NB4 (cell line): ENCODE measurements around the gene KCMF1.

ENCODE experiments used
- DNase-seq: peaks from one replicate; pipeline ENCODE4 v3.0.0; 2010; ENCODE audit warnings: low read depth
- H3K4me3 ChIP-seq: one replicate; pipeline ENCODE4 v1.5.1; 2011; ENCODE audit warnings: mild to moderate bottlenecking, low read depth, low read length, moderate library complexity
- CTCF ChIP-seq: IDR thresholded peaks from one replicate; pipeline ENCODE4 v1.5.1; 2012; ENCODE audit warnings: low read depth, low read length
- MAX ChIP-seq: IDR thresholded peaks from 2 replicates; pipeline ENCODE4 v1.6.1; 2011; ENCODE audit warnings: low read depth, low read length
- MYC ChIP-seq: IDR thresholded peaks from 2 replicates; pipeline ENCODE4 v1.6.1; 2011; ENCODE audit warnings: low read depth, low read length
- POLR2A ChIP-seq: IDR thresholded peaks from 2 replicates; pipeline ENCODE4 v1.6.1; 2011; ENCODE audit warnings: mild to moderate bottlenecking; ENCODE audit not compliant: insufficient read length; ENCODE audit errors: extremely low read depth

KCMF1 gene

GRCh38 chr2:85057226-85057962, 86.4 kb downstream of the KCMF1 start:
- TF ChIP-seq CTCF (no peak), MYC (no peak), MAX (no peak), POLR2A (no peak)
- H3K4me3 ChIP-seq: no peak overlapping the region
- DNase-seq: no peak

- TF ChIP-seq MAX (no peak), POLR2A (no peak), CTCF (no peak), MYC (no peak)
- no peak overlapping the region for H3K4me3 ChIP-seq
- no peak for DNase-seq
These were observed 90.9 kb downstream of the KCMF1 start for GRCh38 chr2:85061896-85062295.

GRCh38 chr2:85062565-85062964, 91.6 kb downstream of the KCMF1 start:
- no peak for DNase-seq
- TF ChIP-seq CTCF (no peak), MAX (no peak), POLR2A (no peak)
- H3K4me3 ChIP-seq: no peak overlapping the region

GRCh38 chr2:85063981-85064599, 93.1 kb downstream of the KCMF1 start:
- no peak for TF ChIP-seq POLR2A
- no peak for TF ChIP-seq MAX
- TF ChIP-seq CTCF: no peak
- TF ChIP-seq MYC: no peak
- no peak overlapping the region for H3K4me3 ChIP-seq
- no peak for DNase-seq

GRCh38 chr2:85064927-85065577, 94.1 kb downstream of the KCMF1 start:
- TF ChIP-seq POLR2A (no peak), MAX (no peak), CTCF (no peak), MYC (no peak)
- no peak overlapping the region for H3K4me3 ChIP-seq
- DNase-seq: no peak
